AG04450 (cell line): ENCODE results near the gene SEMA5A. TPM values are rescaled to one million over a fixed set of nuclear protein-coding genes. Genes with fewer than 3 reads are reported as not detected.

Experiments
- CTCF ChIA-PET: fragments of 300-600, 350-600 bp; formaldehyde crosslinking; extraction: SDS; loops from one replicate; lab custom pipeline; 2022; ENCODE audit warnings: antibody characterized with exemption, inconsistent platforms; lab: Charles Lee
- POLR2A ChIA-PET: fragments of 350-600 bp; formaldehyde crosslinking; extraction: SDS; loops from one replicate; lab custom pipeline; 2021; ENCODE audit warnings: antibody characterized with exemption, inconsistent platforms; lab: Yijun Ruan, JAX
- DNase-seq: peaks from one replicate; pipeline ENCODE4 v3.0.0-alpha.2; 2011; ENCODE audit warnings: low read depth, low spot score
- H3K27ac ChIP-seq: one replicate; pipeline ENCODE4 v1.5.1; 2012; ENCODE audit warnings: low read depth, low read length, control low read depth
- H3K27me3 ChIP-seq: one replicate; pipeline ENCODE4 v1.6.0; 2012; ENCODE audit warnings: low read length; ENCODE audit not compliant: control insufficient read depth, insufficient read depth
- H3K4me3 ChIP-seq: 2 replicates; pipeline ENCODE4 v1.5.1; 2011; ENCODE audit warnings: mild to moderate bottlenecking, low read depth, low read length, control low read depth
- H3K9me3 ChIP-seq: 2 replicates; pipeline ENCODE4 v1.5.1; 2012; ENCODE audit warnings: low read length; ENCODE audit not compliant: control insufficient read depth, insufficient read depth
- polyA plus RNA-seq: library from polyadenylated mRNA; depleted of rRNA; stranded (reverse); fragments of >200 nt; gene quantifications from 2 replicates; pipeline ENCODE4 v1.2.3, GENCODE V29; 2011
- TF ChIP-seq, protein P1 (sequence below): IDR thresholded peaks from 2 replicates; pipeline ENCODE4 v1.5.1; 2011; ENCODE audit warnings: low read depth, low read length, control low read depth, inconsistent platforms

Gene SEMA5A
- polyA plus RNA-seq, 1 experiment, result 31.8 TPM

- H3K9me3 ChIP-seq, result no peaks in the 10 kb centered on the region
- DNase-seq, result no peak
- ChIA-PET POLR2A (no interaction called here), CTCF (no interaction called here)
- no peak overlapping the region for H3K4me3 ChIP-seq
- TF ChIP-seq, protein P1, sequence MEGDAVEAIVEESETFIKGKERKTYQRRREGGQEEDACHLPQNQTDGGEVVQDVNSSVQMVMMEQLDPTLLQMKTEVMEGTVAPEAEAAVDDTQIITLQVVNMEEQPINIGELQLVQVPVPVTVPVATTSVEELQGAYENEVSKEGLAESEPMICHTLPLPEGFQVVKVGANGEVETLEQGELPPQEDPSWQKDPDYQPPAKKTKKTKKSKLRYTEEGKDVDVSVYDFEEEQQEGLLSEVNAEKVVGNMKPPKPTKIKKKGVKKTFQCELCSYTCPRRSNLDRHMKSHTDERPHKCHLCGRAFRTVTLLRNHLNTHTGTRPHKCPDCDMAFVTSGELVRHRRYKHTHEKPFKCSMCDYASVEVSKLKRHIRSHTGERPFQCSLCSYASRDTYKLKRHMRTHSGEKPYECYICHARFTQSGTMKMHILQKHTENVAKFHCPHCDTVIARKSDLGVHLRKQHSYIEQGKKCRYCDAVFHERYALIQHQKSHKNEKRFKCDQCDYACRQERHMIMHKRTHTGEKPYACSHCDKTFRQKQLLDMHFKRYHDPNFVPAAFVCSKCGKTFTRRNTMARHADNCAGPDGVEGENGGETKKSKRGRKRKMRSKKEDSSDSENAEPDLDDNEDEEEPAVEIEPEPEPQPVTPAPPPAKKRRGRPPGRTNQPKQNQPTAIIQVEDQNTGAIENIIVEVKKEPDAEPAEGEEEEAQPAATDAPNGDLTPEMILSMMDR, result no peak
- H3K27ac ChIP-seq, result no peak overlapping the region
- H3K27me3 ChIP-seq, result no peaks in the 10 kb centered on the region
These were observed 261.6 kb downstream of the SEMA5A start for GRCh38 chr5:9284272-9284671.

DNA sequence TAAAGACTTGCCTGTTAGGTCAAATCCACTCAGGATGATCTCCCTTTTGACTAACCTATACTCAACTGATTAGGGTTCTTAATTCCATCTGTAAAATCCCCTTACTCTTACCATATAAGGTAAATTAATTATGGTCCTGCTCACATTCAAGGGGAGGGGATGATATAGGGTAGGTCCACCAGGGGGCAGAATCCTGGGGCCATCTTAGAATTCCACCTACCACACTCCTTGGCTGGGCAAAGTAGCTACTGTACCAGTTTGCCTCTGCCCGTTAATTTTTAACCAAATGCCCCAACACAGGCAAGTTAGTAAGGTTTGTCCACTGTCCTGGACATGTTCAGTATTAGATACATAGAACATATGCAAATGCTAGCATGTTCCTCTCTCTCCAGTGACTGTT lies 262.4 kb downstream of the SEMA5A start:
- Histone ChIP-seq H3K27ac (no peak overlapping the region), H3K4me3 (no peak overlapping the region), H3K27me3 (no peaks in the 10 kb centered on the region), H3K9me3 (peaks cover 6% of the 10 kb centered on the region)
- CTCF ChIA-PET, result no interaction called here
- TF ChIP-seq, protein P1, result no peak
- DNase-seq, result no peak
- POLR2A ChIA-PET, result no interaction called here

DNA sequence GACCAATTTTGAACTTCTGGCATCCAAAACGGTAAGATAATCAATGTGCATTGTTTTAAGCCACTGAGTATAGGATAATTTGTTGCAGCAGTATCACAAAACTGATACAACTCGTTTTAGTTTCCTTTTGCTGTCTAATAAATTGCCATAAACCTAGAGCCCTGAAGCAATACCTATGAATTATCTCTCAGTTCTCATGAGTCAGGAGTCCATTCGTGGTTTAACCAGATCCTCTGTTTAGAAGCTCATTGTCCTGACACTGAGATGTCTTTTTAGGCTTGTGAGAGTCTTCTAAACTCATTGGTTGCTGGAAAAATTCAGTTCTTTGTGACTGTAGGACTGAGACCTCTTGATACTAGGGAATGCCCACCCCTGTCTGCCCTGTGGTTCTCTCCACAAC lies 262.9 kb downstream of the SEMA5A start:
- POLR2A ChIA-PET, result no interaction called here
- no peak for DNase-seq
- Histone ChIP-seq H3K4me3 (no peak overlapping the region), H3K27ac (no peak overlapping the region), H3K9me3 (peaks cover 7% of the 10 kb centered on the region), H3K27me3 (no peaks in the 10 kb centered on the region)
- CTCF ChIA-PET, result no interaction called here
- TF ChIP-seq, protein P1, result no peak

DNA sequence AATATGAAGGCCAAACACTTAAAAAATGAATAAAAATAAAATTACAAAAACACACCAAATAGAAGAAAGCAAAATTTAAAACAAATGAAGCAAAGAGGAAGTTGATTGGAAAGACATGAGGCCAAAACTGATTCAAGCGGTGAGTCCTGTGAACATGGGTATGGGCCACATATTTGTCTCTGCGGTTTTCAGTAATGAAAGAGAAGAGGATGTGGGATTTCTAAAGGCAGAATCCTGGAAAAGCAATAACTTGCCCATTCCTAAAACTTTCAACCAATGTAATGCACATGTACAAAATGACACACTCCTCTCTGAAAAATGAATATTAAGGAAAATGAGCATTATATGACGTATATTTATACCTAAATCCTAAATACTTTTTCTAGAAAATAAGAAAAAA lies 263.7 kb downstream of the SEMA5A start:
- Histone ChIP-seq H3K27me3 (no peaks in the 10 kb centered on the region), H3K9me3 (peaks cover 7% of the 10 kb centered on the region), H3K27ac (no peak overlapping the region), H3K4me3 (no peak overlapping the region)
- TF ChIP-seq, protein P1, result no peak
- ChIA-PET POLR2A (no interaction called here), CTCF (interaction anchor here (0.7 kb wide), 1 partner anchor 150 kb away, joined by 3 read pairs; no protein-coding TSS in a partner anchor)
- no peak for DNase-seq

DNA sequence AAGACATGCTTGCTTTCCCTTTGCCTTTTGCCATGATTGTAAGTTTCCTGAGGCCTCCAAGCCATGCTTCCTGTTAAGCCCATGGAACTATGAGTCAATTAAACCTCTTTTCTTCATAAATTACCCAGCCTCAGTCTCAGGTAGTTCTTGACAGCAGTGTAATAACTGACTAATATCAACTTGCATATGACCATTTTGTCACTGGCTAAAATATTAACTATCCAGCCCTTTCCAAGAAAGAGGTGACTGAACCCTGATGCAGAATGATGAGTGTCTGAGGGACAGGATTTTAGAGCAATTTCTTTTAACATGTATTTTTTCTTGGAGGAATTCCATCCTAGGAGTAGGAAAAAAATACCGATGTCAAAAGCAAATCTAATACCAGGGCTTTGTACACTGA lies 266.1 kb downstream of the SEMA5A start:
- CTCF ChIA-PET, result no interaction called here
- TF ChIP-seq, protein P1, result no peak
- H3K4me3 ChIP-seq, result no peak overlapping the region
- no peak overlapping the region for H3K27ac ChIP-seq
- peaks cover 7% of the 10 kb centered on the region for H3K9me3 ChIP-seq
- no peak for DNase-seq
- H3K27me3 ChIP-seq, result no peaks in the 10 kb centered on the region
- POLR2A ChIA-PET, result no interaction called here
